ENCODE measurements around the gene TXNDC11.

DNA sequence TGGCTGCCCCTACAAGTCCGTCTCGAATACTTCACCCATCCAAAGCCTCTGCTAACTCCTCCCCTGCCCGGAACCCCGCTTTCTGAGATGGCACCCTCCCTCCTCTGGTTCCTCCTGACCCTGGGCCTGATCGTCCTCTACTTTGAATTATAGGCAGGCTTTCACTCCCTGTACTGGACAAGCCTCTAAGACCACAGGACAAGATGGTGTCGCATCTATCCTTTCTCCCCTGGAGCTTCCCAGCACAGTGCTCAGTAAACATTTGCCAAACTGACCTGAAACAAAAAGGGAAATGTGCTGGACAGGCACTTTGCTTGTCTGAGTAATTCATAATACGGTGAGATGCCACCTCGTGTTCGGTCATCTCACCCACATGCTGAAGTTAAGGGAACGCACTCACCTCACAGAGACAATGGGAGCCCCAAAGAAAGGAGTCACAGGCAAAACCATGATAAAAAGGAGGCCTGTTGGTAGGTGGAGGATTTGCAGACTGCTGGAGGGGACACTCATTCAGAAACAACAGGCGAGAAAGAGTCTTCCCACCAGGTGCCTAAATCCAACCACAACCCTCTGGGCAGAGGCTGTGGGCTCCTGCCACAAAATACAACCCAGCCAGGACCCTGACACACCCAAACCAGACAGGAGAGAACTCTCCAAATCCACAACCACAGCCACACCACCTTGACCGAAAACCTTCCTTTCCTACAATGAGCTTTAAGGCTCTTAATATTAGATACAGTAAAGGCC is 46.2 kb downstream of the TXNDC11 start:
- TF ChIP-seq, protein P1, sequence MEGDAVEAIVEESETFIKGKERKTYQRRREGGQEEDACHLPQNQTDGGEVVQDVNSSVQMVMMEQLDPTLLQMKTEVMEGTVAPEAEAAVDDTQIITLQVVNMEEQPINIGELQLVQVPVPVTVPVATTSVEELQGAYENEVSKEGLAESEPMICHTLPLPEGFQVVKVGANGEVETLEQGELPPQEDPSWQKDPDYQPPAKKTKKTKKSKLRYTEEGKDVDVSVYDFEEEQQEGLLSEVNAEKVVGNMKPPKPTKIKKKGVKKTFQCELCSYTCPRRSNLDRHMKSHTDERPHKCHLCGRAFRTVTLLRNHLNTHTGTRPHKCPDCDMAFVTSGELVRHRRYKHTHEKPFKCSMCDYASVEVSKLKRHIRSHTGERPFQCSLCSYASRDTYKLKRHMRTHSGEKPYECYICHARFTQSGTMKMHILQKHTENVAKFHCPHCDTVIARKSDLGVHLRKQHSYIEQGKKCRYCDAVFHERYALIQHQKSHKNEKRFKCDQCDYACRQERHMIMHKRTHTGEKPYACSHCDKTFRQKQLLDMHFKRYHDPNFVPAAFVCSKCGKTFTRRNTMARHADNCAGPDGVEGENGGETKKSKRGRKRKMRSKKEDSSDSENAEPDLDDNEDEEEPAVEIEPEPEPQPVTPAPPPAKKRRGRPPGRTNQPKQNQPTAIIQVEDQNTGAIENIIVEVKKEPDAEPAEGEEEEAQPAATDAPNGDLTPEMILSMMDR (IDR thresholded peaks at IDR 0.05; ENCODE audit: low read depth, low read length) = no peak
- TF ChIP-seq, protein P2, sequence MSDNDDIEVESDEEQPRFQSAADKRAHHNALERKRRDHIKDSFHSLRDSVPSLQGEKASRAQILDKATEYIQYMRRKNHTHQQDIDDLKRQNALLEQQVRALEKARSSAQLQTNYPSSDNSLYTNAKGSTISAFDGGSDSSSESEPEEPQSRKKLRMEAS (IDR thresholded peaks at IDR 0.05; ENCODE audit: low read depth, low read length) = no peak
- no peak for TF ChIP-seq POLR2A (IDR thresholded peaks at IDR 0.05; ENCODE audit: extremely low read depth, insufficient read length)
- no peak for TF ChIP-seq MYC (IDR thresholded peaks at IDR 0.05; ENCODE audit: low read depth, low read length)

Data from NB4 (cell line).